A549 (cell line): ENCODE results near the gene SEMA4D. TPM values are rescaled to one million over a fixed set of nuclear protein-coding genes. Genes with fewer than 3 reads are reported as not detected.

Experiments
- ATAC-seq, 2 experiments: fragments of 200-7000 bp in 1 of 2; fragments of >200 bp in 1 of 2; cut with Nextera tagmentation in 1 of 2; cut with Tn5 transposase in 1 of 2; 3 replicates each; pipeline versions ENCODE4 v1.8.0 to v1.9.1; 2018 to 2020; ENCODE audit warnings: mild to moderate bottlenecking in 1 of 2, moderate library complexity in 1 of 2
- CTCF ChIA-PET: fragments of 300-600 bp; sonication (Branson Sonifier 250); formaldehyde crosslinking; extraction: SDS; loops from one replicate; lab custom pipeline; 2021; ENCODE audit warnings: antibody characterized with exemption, inconsistent platforms; lab: Yijun Ruan, JAX
- POLR2A ChIA-PET: fragments of 350-600 bp; formaldehyde crosslinking; extraction: SDS; loops from one replicate; lab custom pipeline; 2021; ENCODE audit warnings: antibody characterized with exemption, inconsistent platforms; lab: Yijun Ruan, JAX
- DNase-seq, 2 experiments: peaks; one replicate each; pipeline versions ENCODE4 v3.0.0 to v3.0.0-alpha.2; 2011 to 2016; ENCODE audit warnings: low read depth in 1 of 2, low spot score in 1 of 2
- FAIRE-seq: peaks from 2 replicates; lab custom pipeline; 2011; peaks lifted over from hg19 to GRCh38; lab: Jason Lieb, UNC
- H3K27ac ChIP-seq, 2 experiments: fragments of >200 bp; sonication (Bioruptor Twin); formaldehyde crosslinking; 3 replicates each; pipeline ENCODE4 v1.5.1; 2016 to 2017
- H3K4me1 ChIP-seq: fragments of >200 bp; sonication (Bioruptor Twin); formaldehyde crosslinking; 3 replicates; pipeline ENCODE4 v1.6.1; 2016
- H3K4me2 ChIP-seq: fragments of >200 bp; sonication (Bioruptor Twin); formaldehyde crosslinking; 3 replicates; pipeline ENCODE4 v1.6.1; 2016
- H3K4me3 ChIP-seq: fragments of >200 bp; sonication (Bioruptor Twin); formaldehyde crosslinking; 3 replicates; pipeline ENCODE4 v1.5.1; 2016
- H3K9me3 ChIP-seq: fragments of >200 bp; sonication (Bioruptor Twin); formaldehyde crosslinking; 3 replicates; pipeline ENCODE4 v1.6.1; 2016
- CBX2 ChIP-seq: fragments of 200-600 bp; sonication (generic); IDR thresholded peaks from 2 replicates; pipeline ENCODE4 v1.6.1; 2016; ENCODE audit warnings: low read depth, mild to moderate bottlenecking, borderline replicate concordance
- CBX8 ChIP-seq: fragments of 200-600 bp; sonication (generic); IDR thresholded peaks from 2 replicates; pipeline ENCODE4 v1.6.1; 2016
- CHD2 ChIP-seq: fragments of 150-350 bp; IDR thresholded peaks from 2 replicates; pipeline ENCODE4 v1.6.1; 2014; ENCODE audit warnings: low read length; ENCODE audit not compliant: partially characterized antibody
- CHD4 ChIP-seq: fragments of 200-600 bp; sonication (generic); IDR thresholded peaks from 2 replicates; pipeline ENCODE4 v1.6.1; 2016; ENCODE audit warnings: antibody characterized with exemption, mild to moderate bottlenecking, borderline replicate concordance
- EHMT2 ChIP-seq: fragments of 200-600 bp; sonication (generic); IDR thresholded peaks from 2 replicates; pipeline ENCODE4 v1.6.1; 2016; ENCODE audit warnings: antibody characterized with exemption, low read depth, mild to moderate bottlenecking, moderate library complexity
- ESRRA ChIP-seq: fragments of 150-350 bp; IDR thresholded peaks from 2 replicates; pipeline ENCODE4 v1.6.1; 2014; ENCODE audit warnings: mild to moderate bottlenecking, low read length, borderline replicate concordance
- FOSL2 ChIP-seq, 2 experiments: fragments of 450-650 bp in 1 of 2; fragments of >200 bp in 1 of 2; sonication (Bioruptor Twin) in 1 of 2; formaldehyde crosslinking; IDR thresholded peaks; 2 replicates each; pipeline versions ENCODE4 v1.5.0 to v1.6.1; 2016 to 2020; ENCODE audit warnings: mild to moderate bottlenecking in 1 of 2, moderate library complexity in 1 of 2
- FOXS1 ChIP-seq: fragments of 250-450 bp; sonication (Bioruptor Pico); IDR thresholded peaks from 2 replicates; pipeline ENCODE4 v1.5.0; 2020; ENCODE audit warnings: mild to moderate bottlenecking, moderate library complexity
- GATA3 ChIP-seq: IDR thresholded peaks from 2 replicates; pipeline ENCODE4 v1.6.1; 2012; ENCODE audit warnings: borderline replicate concordance
- HDAC2 ChIP-seq: fragments of 200-600 bp; sonication (generic); IDR thresholded peaks from 2 replicates; pipeline ENCODE4 v1.6.1; 2016
- HEYL ChIP-seq: fragments of 250-450 bp; sonication (Bioruptor Pico); IDR thresholded peaks from 2 replicates; pipeline ENCODE4 v1.8.0; 2021; ENCODE audit warnings: mild to moderate bottlenecking, moderate library complexity
- HOXA7 ChIP-seq: fragments of 250-450 bp; sonication (Bioruptor Pico); IDR thresholded peaks from 2 replicates; pipeline ENCODE4 v1.5.0; 2020; ENCODE audit warnings: mild to moderate bottlenecking, moderate library complexity
- HOXB5 ChIP-seq: fragments of 250-450 bp; sonication (Bioruptor Pico); IDR thresholded peaks from 2 replicates; pipeline ENCODE4 v1.5.0; 2020; ENCODE audit warnings: mild to moderate bottlenecking, moderate library complexity
- JUNB ChIP-seq: fragments of >200 bp; sonication (Bioruptor Twin); formaldehyde crosslinking; IDR thresholded peaks from 2 replicates; pipeline ENCODE4 v1.6.1; 2016
- MAFK ChIP-seq: fragments of 450-650 bp; IDR thresholded peaks from 2 replicates; pipeline ENCODE4 v1.6.1; 2014; ENCODE audit not compliant: partially characterized antibody
- NPAS2 ChIP-seq: fragments of 250-450 bp; sonication (Bioruptor Pico); IDR thresholded peaks from 2 replicates; pipeline ENCODE4 v1.8.0; 2022; ENCODE audit warnings: mild to moderate bottlenecking, moderate library complexity, borderline replicate concordance
- NR3C1 ChIP-seq: fragments of >200 bp; sonication (Bioruptor Twin); formaldehyde crosslinking; IDR thresholded peaks from 3 replicates; pipeline ENCODE4 v1.6.1; 2017
- POLR2A ChIP-seq: IDR thresholded peaks from 2 replicates; pipeline ENCODE4 v1.6.1; 2012; ENCODE audit warnings: mild to moderate bottlenecking, low read length
- POLR2AphosphoS2 ChIP-seq: conservative IDR thresholded peaks from 2 replicates; pipeline ENCODE4 v1.6.1; 2012; ENCODE audit warnings: low read length, improper control_type of control experiment, inconsistent platforms
- RAD21 ChIP-seq, 2 experiments: fragments of >200 bp in 1 of 2; sonication (Bioruptor Twin) in 1 of 2; formaldehyde crosslinking in 1 of 2; IDR thresholded peaks in 1 of 2; conservative IDR thresholded peaks in 1 of 2; 2 replicates in 1 of 2; 3 replicates in 1 of 2; pipeline ENCODE4 v1.6.1; 2012 to 2018; ENCODE audit warnings: inconsistent platforms in 1 of 2
- SMC3 ChIP-seq: fragments of >200 bp; sonication (Bioruptor Twin); formaldehyde crosslinking; IDR thresholded peaks from 3 replicates; pipeline ENCODE4 v1.6.1; 2018; ENCODE audit warnings: inconsistent platforms
- TP53 ChIP-seq: fragments of 250-450 bp; sonication (Bioruptor Pico); IDR thresholded peaks from 2 replicates; pipeline ENCODE4 v1.5.0; 2021; ENCODE audit warnings: mild to moderate bottlenecking, moderate library complexity
- ZFP36 ChIP-seq: fragments of 450-650 bp; IDR thresholded peaks from 2 replicates; pipeline ENCODE4 v1.6.1; 2014; ENCODE audit warnings: borderline replicate concordance; ENCODE audit not compliant: partially characterized antibody
- ZSCAN20 ChIP-seq: fragments of 250-450 bp; sonication (Bioruptor Pico); IDR thresholded peaks from 2 replicates; pipeline ENCODE4 v1.8.0; 2022; ENCODE audit warnings: mild to moderate bottlenecking, moderate library complexity
- WGBS: methylation state at CpG from one replicate; pipeline ENCODE4 v1.1.6; 2017; ENCODE audit errors: missing lambda C conversion rate; 5-methylcytosine and 5-hydroxymethylcytosine counted together
- polyA plus RNA-seq, 4 experiments: library from polyadenylated mRNA; depleted of rRNA in 3 of 4; stranded (reverse); fragments of >200 nt; fragmentation: RNase III in 1 of 4; extraction: RNeasy Plus Mini Kit Qiagen cat#74134 plus additional on column Dnase treatment in 1 of 4; gene quantifications; 2 replicates in 3 of 4; 3 replicates in 1 of 4; pipeline ENCODE4 v1.2.3, GENCODE V29; 2011 to 2017
- TF ChIP-seq, protein P1 (sequence below): fragments of >200 bp; sonication (Bioruptor Twin); formaldehyde crosslinking; IDR thresholded peaks from 2 replicates; pipeline ENCODE4 v1.6.1; 2016
- TF ChIP-seq, protein P2 (sequence below): fragments of 250-450 bp; sonication (Bioruptor Pico); IDR thresholded peaks from 2 replicates; pipeline ENCODE4 v1.5.0; 2020; ENCODE audit warnings: low read depth, mild to moderate bottlenecking, moderate library complexity
- TF ChIP-seq, protein P3 (sequence below): fragments of 150-350 bp; IDR thresholded peaks from 2 replicates; pipeline ENCODE4 v1.6.1; 2014; ENCODE audit warnings: low read depth, mild to moderate bottlenecking, low read length
- TF ChIP-seq, protein P4 (sequence below): IDR thresholded peaks from 2 replicates; pipeline ENCODE4 v1.6.1; 2012; ENCODE audit warnings: low read depth, borderline replicate concordance
- TF ChIP-seq, protein P5 (sequence below): IDR thresholded peaks from 2 replicates; pipeline ENCODE4 v1.6.1; 2012
- TF ChIP-seq, protein P6 (sequence below): fragments of 450-650 bp; IDR thresholded peaks from 2 replicates; pipeline ENCODE4 v1.6.1; 2014; ENCODE audit warnings: antibody characterized with exemption

SEMA4D gene
- polyA plus RNA-seq, 2 of the 4 experiments (the other 2 are of a cell fraction), result 5.3 to 7.2 TPM

DNA sequence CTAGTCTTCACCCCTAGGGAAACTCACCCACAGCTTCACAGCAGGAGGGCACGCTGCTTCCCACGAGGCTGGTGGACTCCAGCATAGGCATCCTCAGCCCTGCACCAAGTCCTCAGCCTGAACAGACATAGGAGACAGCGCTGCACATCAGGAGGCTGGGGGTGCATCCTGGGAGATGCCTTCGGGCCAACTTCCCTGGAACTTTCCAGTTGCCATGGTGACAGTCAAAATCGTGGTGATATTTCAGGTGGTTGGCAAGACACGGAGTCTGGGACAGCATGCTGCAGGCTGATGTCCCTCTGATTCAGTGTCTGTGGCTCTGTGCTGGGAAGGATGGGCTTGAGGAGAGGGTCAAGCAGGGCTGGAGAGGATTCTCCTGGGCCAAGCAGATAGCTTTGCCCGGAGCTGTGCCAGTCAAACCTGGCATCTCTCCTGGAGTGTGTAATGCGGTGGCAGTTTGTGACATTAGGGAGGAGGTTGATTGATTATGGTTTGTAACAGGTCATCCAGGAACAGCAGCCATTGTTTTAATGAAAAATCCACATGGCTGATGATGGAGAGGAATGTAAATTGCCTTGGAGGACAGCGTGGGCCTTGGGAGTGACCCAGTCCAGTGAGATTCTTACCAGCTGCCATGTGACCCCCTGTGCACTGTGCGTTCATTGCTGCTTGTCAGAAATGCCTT is 35.6 kb upstream of the SEMA4D start:
- Histone ChIP-seq H3K4me2 (no peak overlapping the region), H3K27ac (no peak overlapping the region), H3K9me3 (no peaks in the 10 kb centered on the region), H3K4me3 (no peak overlapping the region), H3K4me1 (peaks cover 5% of the 10 kb centered on the region; the same call in 1 of the 3 replicates)
- no peak for DNase-seq
- ATAC-seq, result 0 out of 6 replicates have a peak, but pooled peaks of 1 of the 2 experiments have one; percentile 16
- ChIA-PET POLR2A (no interaction called here), CTCF (no interaction called here)
- WGBS, result 64% methylated on average over 10 of the region's 10 CpGs
- FAIRE-seq, result no peak
- TF ChIP-seq HOXB5, result no peak
- TF ChIP-seq, protein P1, sequence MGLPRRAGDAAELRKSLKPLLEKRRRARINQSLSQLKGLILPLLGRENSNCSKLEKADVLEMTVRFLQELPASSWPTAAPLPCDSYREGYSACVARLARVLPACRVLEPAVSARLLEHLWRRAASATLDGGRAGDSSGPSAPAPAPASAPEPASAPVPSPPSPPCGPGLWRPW, result no peak
- TF ChIP-seq, protein P2, sequence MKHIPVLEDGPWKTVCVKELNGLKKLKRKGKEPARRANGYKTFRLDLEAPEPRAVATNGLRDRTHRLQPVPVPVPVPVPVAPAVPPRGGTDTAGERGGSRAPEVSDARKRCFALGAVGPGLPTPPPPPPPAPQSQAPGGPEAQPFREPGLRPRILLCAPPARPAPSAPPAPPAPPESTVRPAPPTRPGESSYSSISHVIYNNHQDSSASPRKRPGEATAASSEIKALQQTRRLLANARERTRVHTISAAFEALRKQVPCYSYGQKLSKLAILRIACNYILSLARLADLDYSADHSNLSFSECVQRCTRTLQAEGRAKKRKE (CRISPR knock-in tag), result no peak
- no peak for TF ChIP-seq FOSL2 (IDR thresholded peaks at IDR 0.05)
- TF ChIP-seq FOSL2 (CRISPR knock-in tag; IDR thresholded peaks at IDR 0.05), result no peak
- no peak for TF ChIP-seq MAFK
- TF ChIP-seq SMC3, result no peak
- no peak for TF ChIP-seq ESRRA
- no peak for TF ChIP-seq CBX2
- no peak for TF ChIP-seq GATA3
- TF ChIP-seq HDAC2, result no peak
- no peak for TF ChIP-seq HOXA7 (CRISPR knock-in tag)
- TF ChIP-seq ZSCAN20 (CRISPR knock-in tag), result no peak
- TF ChIP-seq, protein P3, sequence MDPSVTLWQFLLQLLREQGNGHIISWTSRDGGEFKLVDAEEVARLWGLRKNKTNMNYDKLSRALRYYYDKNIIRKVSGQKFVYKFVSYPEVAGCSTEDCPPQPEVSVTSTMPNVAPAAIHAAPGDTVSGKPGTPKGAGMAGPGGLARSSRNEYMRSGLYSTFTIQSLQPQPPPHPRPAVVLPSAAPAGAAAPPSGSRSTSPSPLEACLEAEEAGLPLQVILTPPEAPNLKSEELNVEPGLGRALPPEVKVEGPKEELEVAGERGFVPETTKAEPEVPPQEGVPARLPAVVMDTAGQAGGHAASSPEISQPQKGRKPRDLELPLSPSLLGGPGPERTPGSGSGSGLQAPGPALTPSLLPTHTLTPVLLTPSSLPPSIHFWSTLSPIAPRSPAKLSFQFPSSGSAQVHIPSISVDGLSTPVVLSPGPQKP, result no peak
- TF ChIP-seq EHMT2, result no peak
- TF ChIP-seq, protein P4, sequence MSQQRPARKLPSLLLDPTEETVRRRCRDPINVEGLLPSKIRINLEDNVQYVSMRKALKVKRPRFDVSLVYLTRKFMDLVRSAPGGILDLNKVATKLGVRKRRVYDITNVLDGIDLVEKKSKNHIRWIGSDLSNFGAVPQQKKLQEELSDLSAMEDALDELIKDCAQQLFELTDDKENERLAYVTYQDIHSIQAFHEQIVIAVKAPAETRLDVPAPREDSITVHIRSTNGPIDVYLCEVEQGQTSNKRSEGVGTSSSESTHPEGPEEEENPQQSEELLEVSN, result no peak

DNA sequence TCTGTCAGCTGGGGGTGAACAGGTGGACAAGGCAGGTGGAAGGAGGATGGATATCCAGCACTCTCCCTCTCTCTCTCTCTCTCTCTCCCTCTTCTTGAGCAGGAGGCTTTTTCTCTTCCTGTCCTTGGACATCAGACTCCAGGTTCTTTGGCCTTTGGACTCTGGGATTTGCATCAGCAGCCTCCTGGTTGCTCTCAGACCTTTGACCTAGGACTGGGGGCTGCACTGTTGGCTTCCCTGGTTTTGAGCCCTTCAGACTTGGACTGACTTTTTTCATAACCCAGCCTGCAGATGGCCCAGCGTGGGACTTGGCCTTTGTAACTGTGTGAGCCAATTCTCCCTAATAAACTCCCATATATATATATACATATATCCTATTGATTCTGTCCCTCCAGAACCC is 35.0 kb upstream of the SEMA4D start:
- no peaks in the 10 kb centered on the region for H3K9me3 ChIP-seq
- FAIRE-seq, result no peak
- DNase-seq, result no peak
- 68% methylated on average over 1 of the region's 1 CpG for WGBS
- no peak overlapping the region for H3K27ac ChIP-seq
- H3K4me3 ChIP-seq, result no peak overlapping the region
- CTCF ChIA-PET, result interaction anchor here (0.7 to 1.9 kb wide), 2 partner anchors 23 to 731 kb away, joined by 3 to 4 read pairs; no protein-coding TSS in a partner anchor
- no peak for TF ChIP-seq ESRRA
- TF ChIP-seq, protein P5, sequence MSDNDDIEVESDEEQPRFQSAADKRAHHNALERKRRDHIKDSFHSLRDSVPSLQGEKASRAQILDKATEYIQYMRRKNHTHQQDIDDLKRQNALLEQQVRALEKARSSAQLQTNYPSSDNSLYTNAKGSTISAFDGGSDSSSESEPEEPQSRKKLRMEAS, result no peak
- no peak for TF ChIP-seq HOXB5
- TF ChIP-seq HEYL, result no peak
- TF ChIP-seq JUNB, result no peak
- TF ChIP-seq CBX8, result no peak
- no peak for TF ChIP-seq NR3C1
- no peak for TF ChIP-seq CHD4
- no peak for TF ChIP-seq ZFP36
- no peak for TF ChIP-seq POLR2AphosphoS2
- TF ChIP-seq ZSCAN20 (CRISPR knock-in tag), result no peak
- TF ChIP-seq TP53 (CRISPR knock-in tag), result no peak
- TF ChIP-seq NPAS2 (CRISPR knock-in tag), result no peak
- TF ChIP-seq CHD2, result no peak
- TF ChIP-seq, protein P6, sequence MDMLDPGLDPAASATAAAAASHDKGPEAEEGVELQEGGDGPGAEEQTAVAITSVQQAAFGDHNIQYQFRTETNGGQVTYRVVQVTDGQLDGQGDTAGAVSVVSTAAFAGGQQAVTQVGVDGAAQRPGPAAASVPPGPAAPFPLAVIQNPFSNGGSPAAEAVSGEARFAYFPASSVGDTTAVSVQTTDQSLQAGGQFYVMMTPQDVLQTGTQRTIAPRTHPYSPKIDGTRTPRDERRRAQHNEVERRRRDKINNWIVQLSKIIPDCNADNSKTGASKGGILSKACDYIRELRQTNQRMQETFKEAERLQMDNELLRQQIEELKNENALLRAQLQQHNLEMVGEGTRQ, result no peak
- TF ChIP-seq, protein P4, result no peak
- no peak for TF ChIP-seq POLR2A
- TF ChIP-seq RAD21 (conservative IDR thresholded peaks at IDR 0.05 in 1 of 2, IDR thresholded peaks at IDR 0.05 in 1 of 2), result no peak
- no peak for TF ChIP-seq FOXS1 (CRISPR knock-in tag)
- POLR2A ChIA-PET, result no interaction called here
- no peak for ATAC-seq
- peaks cover 5% of the 10 kb centered on the region; the same call in 1 of the 3 replicates for H3K4me1 ChIP-seq
- no peak overlapping the region for H3K4me2 ChIP-seq
